Measurements from ENCODE around the gene SSH2. TPM values are rescaled to one million over a fixed set of nuclear protein-coding genes. Genes with fewer than 3 reads are reported as not detected.

Gene SSH2
- total and polyA plus RNA-seq, 2 of the 13 experiments (the other 11 are each of a cell fraction or from before 2014, with no cell fraction given), result 6.0 to 6.4 TPM

DNA sequence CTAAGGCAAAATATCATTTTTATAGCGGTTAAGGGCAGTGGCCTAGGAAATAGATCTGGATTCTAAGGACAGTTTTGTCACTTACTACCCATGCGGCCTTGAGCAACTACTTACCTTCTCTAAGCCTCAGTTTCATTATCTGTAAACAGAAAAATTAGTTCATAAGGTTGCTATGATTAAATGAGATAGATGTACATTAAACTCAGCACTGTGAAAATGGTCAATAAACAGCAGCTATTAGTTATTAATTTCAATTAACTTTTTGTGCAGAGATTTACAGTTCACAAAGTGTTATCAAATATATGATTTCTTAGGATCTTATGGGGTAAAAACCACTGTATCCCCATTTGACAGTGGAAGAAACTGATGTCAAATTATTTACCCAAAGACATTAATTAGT, 171.8 kb downstream of the SSH2 start:
- ChIA-PET CTCF (ENCODE audit: low intra/inter-chr PET ratio, low total read pairs) (no interaction called here), POLR2A (no interaction called here)
- Histone ChIP-seq H3K27me3 (ENCODE audit: control insufficient read depth in 1 of 2, insufficient read depth in 2 of 2, low read length in 2 of 2) (no peaks in the 10 kb centered on the region), H2AFZ (ENCODE audit: low read length) (no peak overlapping the region), H3K27ac (ENCODE audit: extremely low read length, insufficient read depth, low read length) (no peak overlapping the region), H4K20me1 (ENCODE audit: insufficient read depth, low read length) (no peaks in the 10 kb centered on the region), H3K79me2 (ENCODE audit: insufficient read depth, low read length) (no peaks in the 10 kb centered on the region), H3K4me2 (ENCODE audit: low read depth, low read length) (no peak overlapping the region), H3K4me1 (ENCODE audit: insufficient read depth, low read length) (peaks cover 14% of the 10 kb centered on the region), H3K36me3 (replicated peaks in 1 of 2; ENCODE audit: control insufficient read depth in 1 of 2, insufficient read depth in 2 of 2, low read length in 2 of 2) (no peaks in the 10 kb centered on the region; a peak in 1 of 5 replicates), H3K9me3 (ENCODE audit: low read length) (no peaks in the 10 kb centered on the region), H3K9ac (ENCODE audit: insufficient read depth, low read depth, low read length) (no peak overlapping the region), H3K4me3 (replicated peaks in 1 of 3; ENCODE audit: insufficient read depth in 1 of 3, low read depth in 2 of 3, low read length in 3 of 3) (no peak overlapping the region)
- no TSS peak for BruUV-seq (replicated peaks)
- in situ Hi-C loops (cut with HindIII; ENCODE audit: extremely low pct_ligation_motif_present, low pct_unique_long_range_greater_than_20kb) (no loop called here), intact Hi-C loops (cut with micrococcal nuclease; ENCODE audit: unreplicated experiment) (no loop called here)
- FAIRE-seq (no peak), DNase-seq (ENCODE audit: low spot score) (no peak), ATAC-seq (no peak)
- 100% methylated on average over 2 of the region's 2 CpGs for WGBS (ENCODE audit: low lambda C conversion rate)
- TF ChIP-seq MXD4 (CRISPR knock-in tag; IDR thresholded peaks at IDR 0.05) (no peak), ZMYM4 (CRISPR knock-in tag; IDR thresholded peaks at IDR 0.05) (no peak), CREB1 (IDR thresholded peaks at IDR 0.05) (no peak), CREB1 (CRISPR knock-in tag; IDR thresholded peaks at IDR 0.05) (no peak)

DNA sequence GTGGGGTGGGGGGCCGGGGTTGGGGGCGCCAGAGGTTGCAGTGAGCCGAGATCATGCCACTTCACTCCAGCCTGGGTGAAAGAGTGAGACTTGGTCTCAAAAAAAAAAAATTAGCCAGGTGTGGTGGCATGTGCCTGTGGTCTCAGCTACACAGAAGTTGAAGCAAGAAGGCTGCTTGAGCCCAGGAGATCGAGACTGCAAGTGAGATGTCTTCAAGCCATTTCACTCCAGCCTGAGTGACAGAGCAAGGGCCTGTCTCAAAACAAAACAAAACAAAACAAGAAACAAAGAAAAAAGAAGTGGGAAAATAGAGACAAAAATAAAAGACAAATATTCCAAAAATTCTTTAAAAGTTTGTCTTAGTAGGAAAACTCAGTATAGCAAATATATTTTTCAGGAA, 172.2 kb downstream of the SSH2 start:
- no peaks in the 10 kb centered on the region for H3K27me3 ChIP-seq (ENCODE audit: control insufficient read depth in 1 of 2, insufficient read depth in 2 of 2, low read length in 2 of 2)
- FAIRE-seq, result no peak
- intact Hi-C loops (cut with micrococcal nuclease; ENCODE audit: unreplicated experiment) (no loop called here), in situ Hi-C loops (cut with HindIII; ENCODE audit: extremely low pct_ligation_motif_present, low pct_unique_long_range_greater_than_20kb) (no loop called here)
- 88% methylated on average over 4 of the region's 4 CpGs for WGBS (ENCODE audit: low lambda C conversion rate)
- no peak overlapping the region for H3K4me3 ChIP-seq (replicated peaks in 1 of 3; ENCODE audit: insufficient read depth in 1 of 3, low read depth in 2 of 3, low read length in 3 of 3)
- H3K79me2 ChIP-seq (ENCODE audit: insufficient read depth, low read length), result no peaks in the 10 kb centered on the region
- POLR2A ChIA-PET, result no interaction called here
- no peak for TF ChIP-seq HOXA3 (CRISPR knock-in tag; IDR thresholded peaks at IDR 0.05)
- TF ChIP-seq, protein P1, sequence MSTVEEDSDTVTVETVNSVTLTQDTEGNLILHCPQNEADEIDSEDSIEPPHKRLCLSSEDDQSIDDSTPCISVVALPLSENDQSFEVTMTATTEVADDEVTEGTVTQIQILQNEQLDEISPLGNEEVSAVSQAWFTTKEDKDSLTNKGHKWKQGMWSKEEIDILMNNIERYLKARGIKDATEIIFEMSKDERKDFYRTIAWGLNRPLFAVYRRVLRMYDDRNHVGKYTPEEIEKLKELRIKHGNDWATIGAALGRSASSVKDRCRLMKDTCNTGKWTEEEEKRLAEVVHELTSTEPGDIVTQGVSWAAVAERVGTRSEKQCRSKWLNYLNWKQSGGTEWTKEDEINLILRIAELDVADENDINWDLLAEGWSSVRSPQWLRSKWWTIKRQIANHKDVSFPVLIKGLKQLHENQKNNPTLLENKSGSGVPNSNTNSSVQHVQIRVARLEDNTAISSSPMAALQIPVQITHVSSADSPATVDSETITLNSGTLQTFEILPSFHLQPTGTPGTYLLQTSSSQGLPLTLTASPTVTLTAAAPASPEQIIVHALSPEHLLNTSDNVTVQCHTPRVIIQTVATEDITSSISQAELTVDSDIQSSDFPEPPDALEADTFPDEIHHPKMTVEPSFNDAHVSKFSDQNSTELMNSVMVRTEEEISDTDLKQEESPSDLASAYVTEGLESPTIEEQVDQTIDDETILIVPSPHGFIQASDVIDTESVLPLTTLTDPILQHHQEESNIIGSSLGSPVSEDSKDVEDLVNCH (CRISPR knock-in tag; IDR thresholded peaks at IDR 0.05), result no peak
- no peak for TF ChIP-seq FOXA1 (IDR thresholded peaks at IDR 0.05)
- no peak for TF ChIP-seq FOXA1 (CRISPR knock-in tag; IDR thresholded peaks at IDR 0.05)
- TF ChIP-seq, protein P2, sequence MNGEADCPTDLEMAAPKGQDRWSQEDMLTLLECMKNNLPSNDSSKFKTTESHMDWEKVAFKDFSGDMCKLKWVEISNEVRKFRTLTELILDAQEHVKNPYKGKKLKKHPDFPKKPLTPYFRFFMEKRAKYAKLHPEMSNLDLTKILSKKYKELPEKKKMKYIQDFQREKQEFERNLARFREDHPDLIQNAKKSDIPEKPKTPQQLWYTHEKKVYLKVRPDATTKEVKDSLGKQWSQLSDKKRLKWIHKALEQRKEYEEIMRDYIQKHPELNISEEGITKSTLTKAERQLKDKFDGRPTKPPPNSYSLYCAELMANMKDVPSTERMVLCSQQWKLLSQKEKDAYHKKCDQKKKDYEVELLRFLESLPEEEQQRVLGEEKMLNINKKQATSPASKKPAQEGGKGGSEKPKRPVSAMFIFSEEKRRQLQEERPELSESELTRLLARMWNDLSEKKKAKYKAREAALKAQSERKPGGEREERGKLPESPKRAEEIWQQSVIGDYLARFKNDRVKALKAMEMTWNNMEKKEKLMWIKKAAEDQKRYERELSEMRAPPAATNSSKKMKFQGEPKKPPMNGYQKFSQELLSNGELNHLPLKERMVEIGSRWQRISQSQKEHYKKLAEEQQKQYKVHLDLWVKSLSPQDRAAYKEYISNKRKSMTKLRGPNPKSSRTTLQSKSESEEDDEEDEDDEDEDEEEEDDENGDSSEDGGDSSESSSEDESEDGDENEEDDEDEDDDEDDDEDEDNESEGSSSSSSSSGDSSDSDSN (CRISPR knock-in tag; IDR thresholded peaks at IDR 0.05), result no peak
- no peak for TF ChIP-seq CAMTA2 (CRISPR knock-in tag; IDR thresholded peaks at IDR 0.05; ENCODE audit: borderline replicate concordance)
- H4K20me1 ChIP-seq (ENCODE audit: insufficient read depth, low read length), result no peaks in the 10 kb centered on the region
- H3K36me3 ChIP-seq (replicated peaks in 1 of 2; ENCODE audit: control insufficient read depth in 1 of 2, insufficient read depth in 2 of 2, low read length in 2 of 2), result no peaks in the 10 kb centered on the region; a peak in 1 of 5 replicates
- H3K4me2 ChIP-seq (ENCODE audit: low read depth, low read length), result no peak overlapping the region
- CTCF ChIA-PET (ENCODE audit: low intra/inter-chr PET ratio, low total read pairs), result no interaction called here
- H3K4me1 ChIP-seq (ENCODE audit: insufficient read depth, low read length), result peaks cover 14% of the 10 kb centered on the region
- H2AFZ ChIP-seq (ENCODE audit: low read length), result no peak overlapping the region
- no peak overlapping the region for H3K9ac ChIP-seq (ENCODE audit: insufficient read depth, low read depth, low read length)
- ATAC-seq, result no peak
- no peaks in the 10 kb centered on the region for H3K9me3 ChIP-seq (ENCODE audit: low read length)
- H3K27ac ChIP-seq (ENCODE audit: extremely low read length, insufficient read depth, low read length), result no peak overlapping the region
- no peak for DNase-seq (ENCODE audit: low spot score)
- no TSS peak for BruUV-seq (replicated peaks)

Data from HepG2 (cell line).